GM23338 (cell line): Measurements from ENCODE around the gene RAC2.

Experiments
- CREB1 ChIP-seq: fragments of 250-450 bp; sonication (Bioruptor Pico); IDR thresholded peaks from 2 replicates; pipeline ENCODE4 v1.5.0; 2020; ENCODE audit warnings: low read depth, mild to moderate bottlenecking, moderate library complexity
- EZH2 ChIP-seq: fragments of 200-600 bp; sonication (generic); IDR thresholded peaks from one replicate; pipeline ENCODE4 v1.8.0; 2017; ENCODE audit warnings: antibody characterized with exemption, mild to moderate bottlenecking, low read depth; ENCODE audit not compliant: unreplicated experiment
- EZH2phosphoT487 ChIP-seq: fragments of 200-600 bp; sonication (generic); IDR thresholded peaks from one replicate; pipeline ENCODE4 v1.8.1; 2018; ENCODE audit warnings: antibody characterized with exemption; ENCODE audit not compliant: unreplicated experiment
- JUNB ChIP-seq: IDR thresholded peaks from one replicate; pipeline ENCODE4 v1.6.1; 2016; ENCODE audit warnings: antibody characterized with exemption; ENCODE audit not compliant: unreplicated experiment
- NANOG ChIP-seq: IDR thresholded peaks from 2 replicates; pipeline ENCODE4 v1.6.1; 2016; ENCODE audit warnings: antibody characterized with exemption, borderline replicate concordance
- POLR2AphosphoS5 ChIP-seq: IDR thresholded peaks from 2 replicates; pipeline ENCODE4 v1.6.1; 2016; ENCODE audit warnings: antibody characterized with exemption, low read depth
- STAT1 ChIP-seq: IDR thresholded peaks from one replicate; pipeline ENCODE4 v1.6.1; 2016; ENCODE audit warnings: antibody characterized with exemption; ENCODE audit not compliant: unreplicated experiment
- ZNF114 ChIP-seq: fragments of 250-450 bp; sonication (Bioruptor Pico); IDR thresholded peaks from 2 replicates; pipeline ENCODE4 v1.5.0; 2020; ENCODE audit warnings: mild to moderate bottlenecking, moderate library complexity
- TF ChIP-seq, protein P1 (sequence below): IDR thresholded peaks from one replicate; pipeline ENCODE4 v1.6.1; 2018; ENCODE audit warnings: antibody characterized with exemption; ENCODE audit not compliant: unreplicated experiment
- TF ChIP-seq, protein P2 (sequence below), 2 experiments: fragments of 200-600 bp in 1 of 2; sonication (generic) in 1 of 2; conservative IDR thresholded peaks; 2 replicates each; pipeline versions ENCODE4 v1.5.1 to v1.6.1; 2016 to 2017; ENCODE audit warnings: antibody characterized with exemption in 2 of 2, low read depth in 2 of 2, mild to moderate bottlenecking in 2 of 2, moderate library complexity in 1 of 2
- TF ChIP-seq, protein P3 (sequence below): IDR thresholded peaks from 2 replicates; pipeline ENCODE4 v1.6.1; 2016; ENCODE audit warnings: antibody characterized with exemption
- TF ChIP-seq, protein P4 (sequence below): fragments of 250-450 bp; sonication (Bioruptor Pico); IDR thresholded peaks from 2 replicates; pipeline ENCODE4 v1.5.0; 2020; ENCODE audit warnings: mild to moderate bottlenecking, moderate library complexity

DNA sequence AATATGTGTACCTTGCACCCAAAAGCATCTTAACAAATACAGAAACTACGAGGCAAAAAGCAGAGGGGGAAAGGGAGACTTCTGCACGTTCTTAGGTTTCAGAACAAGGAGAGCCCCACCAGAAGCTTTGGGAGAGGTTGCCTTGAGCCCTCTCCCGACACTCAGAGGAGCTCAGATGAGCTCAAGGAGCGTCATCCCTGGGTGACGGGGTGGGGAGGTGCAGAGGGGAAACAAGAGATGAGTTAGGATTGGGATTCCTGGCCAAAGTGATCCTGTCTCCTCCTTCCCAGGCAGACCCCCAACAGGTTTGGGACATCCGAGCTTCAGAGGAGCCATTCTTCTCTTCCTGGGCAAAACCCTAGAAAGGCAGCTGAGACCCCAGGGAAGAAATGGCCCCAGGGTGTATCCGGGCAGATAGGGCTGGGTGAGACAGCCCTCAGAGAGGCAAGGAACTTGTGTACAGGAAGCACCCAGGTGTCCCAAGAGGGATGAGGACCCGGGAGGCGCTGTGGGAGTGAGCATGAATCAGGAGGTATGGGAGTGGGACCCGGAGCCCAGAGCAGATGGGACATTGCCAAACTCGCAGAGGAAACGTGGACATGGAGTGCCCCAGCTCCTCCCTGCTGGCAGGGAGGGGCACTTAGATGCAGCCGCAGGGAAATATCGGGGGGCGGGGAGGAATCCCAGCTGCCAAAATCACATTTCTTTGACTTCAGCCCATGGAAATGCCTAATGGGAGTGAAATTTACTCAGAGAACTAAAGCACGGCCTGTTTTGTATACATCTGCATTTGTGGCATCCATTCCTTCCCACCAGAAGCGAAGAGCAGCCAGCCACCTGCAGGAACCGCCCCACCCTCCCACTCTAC lies 68.4 kb downstream of the RAC2 start:
- no peak for TF ChIP-seq EZH2phosphoT487
- TF ChIP-seq, protein P1, sequence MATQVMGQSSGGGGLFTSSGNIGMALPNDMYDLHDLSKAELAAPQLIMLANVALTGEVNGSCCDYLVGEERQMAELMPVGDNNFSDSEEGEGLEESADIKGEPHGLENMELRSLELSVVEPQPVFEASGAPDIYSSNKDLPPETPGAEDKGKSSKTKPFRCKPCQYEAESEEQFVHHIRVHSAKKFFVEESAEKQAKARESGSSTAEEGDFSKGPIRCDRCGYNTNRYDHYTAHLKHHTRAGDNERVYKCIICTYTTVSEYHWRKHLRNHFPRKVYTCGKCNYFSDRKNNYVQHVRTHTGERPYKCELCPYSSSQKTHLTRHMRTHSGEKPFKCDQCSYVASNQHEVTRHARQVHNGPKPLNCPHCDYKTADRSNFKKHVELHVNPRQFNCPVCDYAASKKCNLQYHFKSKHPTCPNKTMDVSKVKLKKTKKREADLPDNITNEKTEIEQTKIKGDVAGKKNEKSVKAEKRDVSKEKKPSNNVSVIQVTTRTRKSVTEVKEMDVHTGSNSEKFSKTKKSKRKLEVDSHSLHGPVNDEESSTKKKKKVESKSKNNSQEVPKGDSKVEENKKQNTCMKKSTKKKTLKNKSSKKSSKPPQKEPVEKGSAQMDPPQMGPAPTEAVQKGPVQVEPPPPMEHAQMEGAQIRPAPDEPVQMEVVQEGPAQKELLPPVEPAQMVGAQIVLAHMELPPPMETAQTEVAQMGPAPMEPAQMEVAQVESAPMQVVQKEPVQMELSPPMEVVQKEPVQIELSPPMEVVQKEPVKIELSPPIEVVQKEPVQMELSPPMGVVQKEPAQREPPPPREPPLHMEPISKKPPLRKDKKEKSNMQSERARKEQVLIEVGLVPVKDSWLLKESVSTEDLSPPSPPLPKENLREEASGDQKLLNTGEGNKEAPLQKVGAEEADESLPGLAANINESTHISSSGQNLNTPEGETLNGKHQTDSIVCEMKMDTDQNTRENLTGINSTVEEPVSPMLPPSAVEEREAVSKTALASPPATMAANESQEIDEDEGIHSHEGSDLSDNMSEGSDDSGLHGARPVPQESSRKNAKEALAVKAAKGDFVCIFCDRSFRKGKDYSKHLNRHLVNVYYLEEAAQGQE, result no peak
- TF ChIP-seq, protein P2, sequence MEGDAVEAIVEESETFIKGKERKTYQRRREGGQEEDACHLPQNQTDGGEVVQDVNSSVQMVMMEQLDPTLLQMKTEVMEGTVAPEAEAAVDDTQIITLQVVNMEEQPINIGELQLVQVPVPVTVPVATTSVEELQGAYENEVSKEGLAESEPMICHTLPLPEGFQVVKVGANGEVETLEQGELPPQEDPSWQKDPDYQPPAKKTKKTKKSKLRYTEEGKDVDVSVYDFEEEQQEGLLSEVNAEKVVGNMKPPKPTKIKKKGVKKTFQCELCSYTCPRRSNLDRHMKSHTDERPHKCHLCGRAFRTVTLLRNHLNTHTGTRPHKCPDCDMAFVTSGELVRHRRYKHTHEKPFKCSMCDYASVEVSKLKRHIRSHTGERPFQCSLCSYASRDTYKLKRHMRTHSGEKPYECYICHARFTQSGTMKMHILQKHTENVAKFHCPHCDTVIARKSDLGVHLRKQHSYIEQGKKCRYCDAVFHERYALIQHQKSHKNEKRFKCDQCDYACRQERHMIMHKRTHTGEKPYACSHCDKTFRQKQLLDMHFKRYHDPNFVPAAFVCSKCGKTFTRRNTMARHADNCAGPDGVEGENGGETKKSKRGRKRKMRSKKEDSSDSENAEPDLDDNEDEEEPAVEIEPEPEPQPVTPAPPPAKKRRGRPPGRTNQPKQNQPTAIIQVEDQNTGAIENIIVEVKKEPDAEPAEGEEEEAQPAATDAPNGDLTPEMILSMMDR (conservative IDR thresholded peaks at IDR 0.05; ENCODE audit: low read depth in 2 of 2), result no peak
- TF ChIP-seq POLR2AphosphoS5, result no peak
- TF ChIP-seq EZH2, result no peak
- no peak for TF ChIP-seq JUNB
- no peak for TF ChIP-seq STAT1
- no peak for TF ChIP-seq CREB1 (CRISPR knock-in tag)
- no peak for TF ChIP-seq ZNF114 (CRISPR knock-in tag)
- no peak for TF ChIP-seq NANOG
- TF ChIP-seq, protein P3, sequence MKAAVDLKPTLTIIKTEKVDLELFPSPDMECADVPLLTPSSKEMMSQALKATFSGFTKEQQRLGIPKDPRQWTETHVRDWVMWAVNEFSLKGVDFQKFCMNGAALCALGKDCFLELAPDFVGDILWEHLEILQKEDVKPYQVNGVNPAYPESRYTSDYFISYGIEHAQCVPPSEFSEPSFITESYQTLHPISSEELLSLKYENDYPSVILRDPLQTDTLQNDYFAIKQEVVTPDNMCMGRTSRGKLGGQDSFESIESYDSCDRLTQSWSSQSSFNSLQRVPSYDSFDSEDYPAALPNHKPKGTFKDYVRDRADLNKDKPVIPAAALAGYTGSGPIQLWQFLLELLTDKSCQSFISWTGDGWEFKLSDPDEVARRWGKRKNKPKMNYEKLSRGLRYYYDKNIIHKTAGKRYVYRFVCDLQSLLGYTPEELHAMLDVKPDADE, result no peak
- TF ChIP-seq, protein P4, sequence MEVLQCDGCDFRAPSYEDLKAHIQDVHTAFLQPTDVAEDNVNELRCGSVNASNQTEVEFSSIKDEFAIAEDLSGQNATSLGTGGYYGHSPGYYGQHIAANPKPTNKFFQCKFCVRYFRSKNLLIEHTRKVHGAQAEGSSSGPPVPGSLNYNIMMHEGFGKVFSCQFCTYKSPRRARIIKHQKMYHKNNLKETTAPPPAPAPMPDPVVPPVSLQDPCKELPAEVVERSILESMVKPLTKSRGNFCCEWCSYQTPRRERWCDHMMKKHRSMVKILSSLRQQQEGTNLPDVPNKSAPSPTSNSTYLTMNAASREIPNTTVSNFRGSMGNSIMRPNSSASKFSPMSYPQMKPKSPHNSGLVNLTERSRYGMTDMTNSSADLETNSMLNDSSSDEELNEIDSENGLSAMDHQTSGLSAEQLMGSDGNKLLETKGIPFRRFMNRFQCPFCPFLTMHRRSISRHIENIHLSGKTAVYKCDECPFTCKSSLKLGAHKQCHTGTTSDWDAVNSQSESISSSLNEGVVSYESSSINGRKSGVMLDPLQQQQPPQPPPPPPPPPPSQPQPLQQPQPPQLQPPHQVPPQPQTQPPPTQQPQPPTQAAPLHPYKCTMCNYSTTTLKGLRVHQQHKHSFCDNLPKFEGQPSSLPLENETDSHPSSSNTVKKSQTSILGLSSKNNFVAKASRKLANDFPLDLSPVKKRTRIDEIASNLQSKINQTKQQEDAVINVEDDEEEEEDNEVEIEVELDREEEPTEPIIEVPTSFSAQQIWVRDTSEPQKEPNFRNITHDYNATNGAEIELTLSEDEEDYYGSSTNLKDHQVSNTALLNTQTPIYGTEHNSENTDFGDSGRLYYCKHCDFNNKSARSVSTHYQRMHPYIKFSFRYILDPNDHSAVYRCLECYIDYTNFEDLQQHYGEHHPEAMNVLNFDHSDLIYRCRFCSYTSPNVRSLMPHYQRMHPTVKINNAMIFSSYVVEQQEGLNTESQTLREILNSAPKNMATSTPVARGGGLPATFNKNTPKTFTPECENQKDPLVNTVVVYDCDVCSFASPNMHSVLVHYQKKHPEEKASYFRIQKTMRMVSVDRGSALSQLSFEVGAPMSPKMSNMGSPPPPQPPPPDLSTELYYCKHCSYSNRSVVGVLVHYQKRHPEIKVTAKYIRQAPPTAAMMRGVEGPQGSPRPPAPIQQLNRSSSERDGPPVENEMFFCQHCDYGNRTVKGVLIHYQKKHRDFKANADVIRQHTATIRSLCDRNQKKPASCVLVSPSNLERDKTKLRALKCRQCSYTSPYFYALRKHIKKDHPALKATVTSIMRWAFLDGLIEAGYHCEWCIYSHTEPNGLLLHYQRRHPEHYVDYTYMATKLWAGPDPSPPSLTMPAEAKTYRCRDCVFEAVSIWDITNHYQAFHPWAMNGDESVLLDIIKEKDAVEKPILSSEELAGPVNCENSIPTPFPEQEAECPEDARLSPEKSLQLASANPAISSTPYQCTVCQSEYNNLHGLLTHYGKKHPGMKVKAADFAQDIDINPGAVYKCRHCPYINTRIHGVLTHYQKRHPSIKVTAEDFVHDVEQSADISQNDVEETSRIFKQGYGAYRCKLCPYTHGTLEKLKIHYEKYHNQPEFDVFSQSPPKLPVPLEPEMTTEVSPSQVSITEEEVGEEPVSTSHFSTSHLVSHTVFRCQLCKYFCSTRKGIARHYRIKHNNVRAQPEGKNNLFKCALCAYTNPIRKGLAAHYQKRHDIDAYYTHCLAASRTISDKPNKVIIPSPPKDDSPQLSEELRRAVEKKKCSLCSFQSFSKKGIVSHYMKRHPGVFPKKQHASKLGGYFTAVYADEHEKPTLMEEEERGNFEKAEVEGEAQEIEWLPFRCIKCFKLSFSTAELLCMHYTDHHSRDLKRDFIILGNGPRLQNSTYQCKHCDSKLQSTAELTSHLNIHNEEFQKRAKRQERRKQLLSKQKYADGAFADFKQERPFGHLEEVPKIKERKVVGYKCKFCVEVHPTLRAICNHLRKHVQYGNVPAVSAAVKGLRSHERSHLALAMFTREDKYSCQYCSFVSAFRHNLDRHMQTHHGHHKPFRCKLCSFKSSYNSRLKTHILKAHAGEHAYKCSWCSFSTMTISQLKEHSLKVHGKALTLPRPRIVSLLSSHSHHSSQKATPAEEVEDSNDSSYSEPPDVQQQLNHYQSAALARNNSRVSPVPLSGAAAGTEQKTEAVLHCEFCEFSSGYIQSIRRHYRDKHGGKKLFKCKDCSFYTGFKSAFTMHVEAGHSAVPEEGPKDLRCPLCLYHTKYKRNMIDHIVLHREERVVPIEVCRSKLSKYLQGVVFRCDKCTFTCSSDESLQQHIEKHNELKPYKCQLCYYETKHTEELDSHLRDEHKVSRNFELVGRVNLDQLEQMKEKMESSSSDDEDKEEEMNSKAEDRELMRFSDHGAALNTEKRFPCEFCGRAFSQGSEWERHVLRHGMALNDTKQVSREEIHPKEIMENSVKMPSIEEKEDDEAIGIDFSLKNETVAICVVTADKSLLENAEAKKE (CRISPR knock-in tag), result no peak
